CD4-positive, alpha-beta T cell (primary cell): ENCODE measurements around the gene WNT16. TPM values are rescaled to one million over a fixed set of nuclear protein-coding genes. Genes with fewer than 3 reads are reported as not detected.

Source experiments
- ATAC-seq: fragments of 200-7000 bp; cut with Tn5 transposase; one replicate; pipeline ENCODE4 v1.10.0; 2022; ENCODE audit warnings: mild to moderate bottlenecking; ENCODE audit not compliant: poor library complexity
- CTCF ChIA-PET: fragments of 350-600 bp; sonication (Branson Sonifier 250); formaldehyde crosslinking; loops from one replicate; lab custom pipeline; 2021; ENCODE audit warnings: antibody characterized with exemption, inconsistent platforms; lab: Charles Lee
- POLR2A ChIA-PET: fragments of 350-600 bp; sonication (Branson Sonifier 250); formaldehyde crosslinking; loops from one replicate; lab custom pipeline; 2021; ENCODE audit warnings: antibody characterized with exemption, inconsistent platforms; lab: Charles Lee
- DNase-seq, 14 experiments: peaks; one replicate each; pipeline ENCODE4 v3.0.0-alpha.2; 2013 to 2020; ENCODE audit warnings: mixed read lengths in 2 of 14
- H3K27ac ChIP-seq, 2 donors: one replicate each; pipeline versions ENCODE4 v1.5.1 to v1.7.0; 2013; ENCODE audit warnings: low read length in 2 of 2, low read depth in 1 of 2, mild to moderate bottlenecking in 1 of 2
- H3K27me3 ChIP-seq, 2 experiments: 1 replicate in 1 of 2; 2 replicates in 1 of 2; pipeline versions ENCODE4 v1.6.1 to v1.7.0; 2013; ENCODE audit warnings: low read length in 2 of 2, control low read depth in 1 of 2, mild to moderate bottlenecking in 1 of 2, moderate library complexity in 1 of 2; ENCODE audit not compliant: insufficient read depth in 2 of 2, control insufficient read depth in 1 of 2
- H3K36me3 ChIP-seq: one replicate; pipeline ENCODE4 v1.6.1; 2013; ENCODE audit warnings: low read length, control low read depth; ENCODE audit not compliant: insufficient read depth
- H3K4me1 ChIP-seq: one replicate; pipeline ENCODE4 v1.6.1; 2013; ENCODE audit warnings: low read length, control low read depth; ENCODE audit not compliant: insufficient read depth
- H3K4me3 ChIP-seq: one replicate; pipeline ENCODE4 v1.5.1; 2013; ENCODE audit warnings: mild to moderate bottlenecking, low read length, moderate library complexity
- H3K9me3 ChIP-seq, 2 experiments: 1 replicate in 1 of 2; 2 replicates in 1 of 2; pipeline versions ENCODE4 v1.6.1 to v1.7.0; 2013; ENCODE audit warnings: low read length in 2 of 2, mild to moderate bottlenecking in 2 of 2, control low read depth in 1 of 2, moderate library complexity in 1 of 2; ENCODE audit not compliant: control insufficient read depth in 1 of 2, insufficient read depth in 1 of 2
- H3K27ac Mint-ChIP-seq: one replicate; pipeline ENCODE4 v1.8.0; 2020; ENCODE audit warnings: mixed read lengths
- H3K27me3 Mint-ChIP-seq: one replicate; pipeline ENCODE4 v1.8.0; 2021; ENCODE audit warnings: mixed read lengths
- H3K36me3 Mint-ChIP-seq: one replicate; pipeline ENCODE4 v1.8.0; 2021; ENCODE audit warnings: low read depth, mixed read lengths
- H3K4me1 Mint-ChIP-seq: one replicate; pipeline ENCODE4 v1.8.0; 2021; ENCODE audit warnings: low read depth, mixed read lengths
- H3K4me3 Mint-ChIP-seq: one replicate; pipeline ENCODE4 v1.8.0; 2020; ENCODE audit warnings: mild to moderate bottlenecking, mixed read lengths
- H3K9me3 Mint-ChIP-seq: one replicate; pipeline ENCODE4 v1.8.0; 2020; ENCODE audit warnings: mixed read lengths
- intact Hi-C, 2 experiments: fragments of 100-400 bp; cut with DNase I in 1 of 2; cut with micrococcal nuclease in 1 of 2; formaldehyde crosslinking; loops; one replicate each; pipeline versions ENCODE4 v1.15.1 to v1.9.0; 2023 to 2025; cut with DNase I, micrococcal nuclease
- total RNA-seq, 174 experiments: library from RNA in 2 of 174; stranded (reverse) in 2 of 174; gene quantifications; one replicate each; pipeline ENCODE4 v1.2.3 and lab custom pipeline; 2021 to 2026
- TF ChIP-seq, protein P1 (sequence below): fragments of 200-600 bp; IDR thresholded peaks from one replicate; pipeline ENCODE4 v1.8.0; 2022; ENCODE audit warnings: antibody characterized with exemption, mild to moderate bottlenecking

The WNT16 gene
- total RNA-seq, 2 experiments from 2014 or later = not detected

DNA sequence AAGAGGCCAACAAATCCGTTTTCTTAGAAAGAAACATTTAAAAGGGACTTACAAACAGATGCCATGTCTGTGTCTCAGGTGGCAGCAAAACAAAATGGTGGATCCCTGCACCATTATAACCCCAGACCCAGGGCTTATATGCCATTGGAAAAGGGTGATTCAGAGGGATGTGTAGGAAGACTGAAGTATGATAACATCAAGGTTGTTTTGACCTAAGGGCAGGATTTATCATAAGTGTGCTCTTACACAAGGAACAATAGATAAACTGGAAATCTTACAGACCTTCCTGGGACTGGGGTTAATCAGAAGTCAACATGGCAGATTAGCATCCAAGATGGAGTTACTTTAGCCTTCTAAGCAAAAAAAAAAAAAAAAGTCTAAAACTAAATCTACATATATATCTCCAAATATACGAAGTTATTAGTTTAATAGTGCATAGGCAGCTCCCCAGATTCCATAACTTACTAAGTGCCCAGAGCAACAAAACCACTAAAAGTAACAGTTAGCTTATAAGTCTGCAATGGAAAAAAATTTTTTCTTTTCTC lies 34.3 kb upstream of the WNT16 start:
- no peaks in the 10 kb centered on the region for H3K36me3 Mint-ChIP-seq
- H3K27ac ChIP-seq = no peak overlapping the region
- H3K4me3 ChIP-seq = no peak overlapping the region
- H3K27ac Mint-ChIP-seq = no peak overlapping the region
- POLR2A ChIA-PET = no interaction called here
- no peaks in the 10 kb centered on the region for H3K36me3 ChIP-seq
- intact Hi-C loops = no loop called here
- no peaks in the 10 kb centered on the region for H3K4me1 Mint-ChIP-seq
- H3K4me3 Mint-ChIP-seq = no peak overlapping the region
- CTCF ChIA-PET = no interaction called here
- ATAC-seq (no peak), DNase-seq (no peak)
- H3K27me3 Mint-ChIP-seq = peaks cover 14% of the 10 kb centered on the region
- TF ChIP-seq, protein P1, sequence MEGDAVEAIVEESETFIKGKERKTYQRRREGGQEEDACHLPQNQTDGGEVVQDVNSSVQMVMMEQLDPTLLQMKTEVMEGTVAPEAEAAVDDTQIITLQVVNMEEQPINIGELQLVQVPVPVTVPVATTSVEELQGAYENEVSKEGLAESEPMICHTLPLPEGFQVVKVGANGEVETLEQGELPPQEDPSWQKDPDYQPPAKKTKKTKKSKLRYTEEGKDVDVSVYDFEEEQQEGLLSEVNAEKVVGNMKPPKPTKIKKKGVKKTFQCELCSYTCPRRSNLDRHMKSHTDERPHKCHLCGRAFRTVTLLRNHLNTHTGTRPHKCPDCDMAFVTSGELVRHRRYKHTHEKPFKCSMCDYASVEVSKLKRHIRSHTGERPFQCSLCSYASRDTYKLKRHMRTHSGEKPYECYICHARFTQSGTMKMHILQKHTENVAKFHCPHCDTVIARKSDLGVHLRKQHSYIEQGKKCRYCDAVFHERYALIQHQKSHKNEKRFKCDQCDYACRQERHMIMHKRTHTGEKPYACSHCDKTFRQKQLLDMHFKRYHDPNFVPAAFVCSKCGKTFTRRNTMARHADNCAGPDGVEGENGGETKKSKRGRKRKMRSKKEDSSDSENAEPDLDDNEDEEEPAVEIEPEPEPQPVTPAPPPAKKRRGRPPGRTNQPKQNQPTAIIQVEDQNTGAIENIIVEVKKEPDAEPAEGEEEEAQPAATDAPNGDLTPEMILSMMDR = no peak
- peaks cover 0 to 5% of the 10 kb centered on the region in 2 experiments for H3K9me3 ChIP-seq
- no peaks in the 10 kb centered on the region for H3K27me3 ChIP-seq
- H3K4me1 ChIP-seq = no peaks in the 10 kb centered on the region
- no peaks in the 10 kb centered on the region for H3K9me3 Mint-ChIP-seq

DNA sequence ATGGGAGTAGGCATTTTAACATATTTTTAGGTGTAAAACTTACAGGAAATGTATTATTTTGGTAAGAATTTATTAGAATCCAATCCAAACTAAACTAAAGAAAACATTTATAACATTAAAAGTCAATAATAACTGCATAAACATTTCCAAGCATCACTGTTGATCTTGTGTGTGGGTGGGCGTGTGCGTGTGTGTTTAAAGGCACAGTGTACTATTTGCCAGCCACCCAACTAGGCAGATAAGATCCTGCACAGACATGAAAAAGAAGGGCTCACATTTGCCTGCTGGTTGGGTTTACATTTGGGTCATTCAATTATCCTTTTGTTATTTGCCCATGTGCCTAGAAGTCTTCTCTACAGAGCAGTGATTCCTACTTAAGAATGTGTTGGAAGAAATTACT lies 31.0 kb upstream of the WNT16 start:
- no peak for ATAC-seq
- Mint-ChIP-seq H3K27ac (no peak overlapping the region), H3K9me3 (no peaks in the 10 kb centered on the region), H3K4me3 (no peak overlapping the region), H3K4me1 (no peaks in the 10 kb centered on the region), H3K36me3 (no peaks in the 10 kb centered on the region), H3K27me3 (peaks cover 14% of the 10 kb centered on the region)
- intact Hi-C loops = no loop called here
- POLR2A ChIA-PET = no interaction called here
- no peaks in the 10 kb centered on the region for H3K36me3 ChIP-seq
- no peaks in the 10 kb centered on the region for H3K4me1 ChIP-seq
- no peak for DNase-seq
- H3K9me3 ChIP-seq = peaks cover 0 to 5% of the 10 kb centered on the region in 2 experiments
- no peaks in the 10 kb centered on the region for H3K27me3 ChIP-seq
- CTCF ChIA-PET = no interaction called here
- no peak overlapping the region for H3K27ac ChIP-seq
- TF ChIP-seq, protein P1 = no peak
- H3K4me3 ChIP-seq = no peak overlapping the region

DNA sequence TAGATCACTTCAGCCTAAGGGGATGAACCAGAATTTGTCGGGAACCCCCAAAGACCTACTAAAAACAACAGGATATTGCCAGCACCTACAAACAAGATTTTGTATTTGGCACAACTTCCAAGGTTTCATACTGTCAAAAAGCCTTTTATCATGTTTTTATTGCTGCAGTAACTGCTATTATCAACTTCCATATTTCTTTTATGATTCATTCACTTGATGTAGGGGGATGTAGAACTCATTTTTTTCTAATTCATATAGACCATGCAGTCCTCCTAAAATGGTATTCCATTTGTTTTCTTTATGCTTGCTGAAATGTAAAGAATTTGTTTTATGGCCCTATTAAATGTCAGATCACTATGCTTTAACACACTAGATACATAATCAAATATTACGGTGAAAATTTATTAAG lies 30.0 kb upstream of the WNT16 start:
- no peaks in the 10 kb centered on the region for H3K27me3 ChIP-seq
- CTCF ChIA-PET = interaction anchor here (1.4 kb wide), 1 partner anchor 36 kb away, joined by 3 read pairs; no protein-coding TSS in a partner anchor
- H3K27me3 Mint-ChIP-seq = peaks cover 10% of the 10 kb centered on the region
- ATAC-seq = no peak
- intact Hi-C loops = no loop called here
- no peaks in the 10 kb centered on the region for H3K4me1 ChIP-seq
- POLR2A ChIA-PET = no interaction called here
- no peaks in the 10 kb centered on the region for H3K36me3 Mint-ChIP-seq
- no peak overlapping the region for H3K4me3 Mint-ChIP-seq
- no peaks in the 10 kb centered on the region for H3K9me3 Mint-ChIP-seq
- H3K9me3 ChIP-seq = no peaks in the 10 kb centered on the region
- TF ChIP-seq, protein P1 = no peak
- H3K4me3 ChIP-seq = no peak overlapping the region
- no peak for DNase-seq
- no peaks in the 10 kb centered on the region for H3K4me1 Mint-ChIP-seq
- no peaks in the 10 kb centered on the region for H3K36me3 ChIP-seq
- H3K27ac ChIP-seq = no peak overlapping the region
- H3K27ac Mint-ChIP-seq = no peak overlapping the region
